Measurements from ENCODE around the gene EMC10.

DNA sequence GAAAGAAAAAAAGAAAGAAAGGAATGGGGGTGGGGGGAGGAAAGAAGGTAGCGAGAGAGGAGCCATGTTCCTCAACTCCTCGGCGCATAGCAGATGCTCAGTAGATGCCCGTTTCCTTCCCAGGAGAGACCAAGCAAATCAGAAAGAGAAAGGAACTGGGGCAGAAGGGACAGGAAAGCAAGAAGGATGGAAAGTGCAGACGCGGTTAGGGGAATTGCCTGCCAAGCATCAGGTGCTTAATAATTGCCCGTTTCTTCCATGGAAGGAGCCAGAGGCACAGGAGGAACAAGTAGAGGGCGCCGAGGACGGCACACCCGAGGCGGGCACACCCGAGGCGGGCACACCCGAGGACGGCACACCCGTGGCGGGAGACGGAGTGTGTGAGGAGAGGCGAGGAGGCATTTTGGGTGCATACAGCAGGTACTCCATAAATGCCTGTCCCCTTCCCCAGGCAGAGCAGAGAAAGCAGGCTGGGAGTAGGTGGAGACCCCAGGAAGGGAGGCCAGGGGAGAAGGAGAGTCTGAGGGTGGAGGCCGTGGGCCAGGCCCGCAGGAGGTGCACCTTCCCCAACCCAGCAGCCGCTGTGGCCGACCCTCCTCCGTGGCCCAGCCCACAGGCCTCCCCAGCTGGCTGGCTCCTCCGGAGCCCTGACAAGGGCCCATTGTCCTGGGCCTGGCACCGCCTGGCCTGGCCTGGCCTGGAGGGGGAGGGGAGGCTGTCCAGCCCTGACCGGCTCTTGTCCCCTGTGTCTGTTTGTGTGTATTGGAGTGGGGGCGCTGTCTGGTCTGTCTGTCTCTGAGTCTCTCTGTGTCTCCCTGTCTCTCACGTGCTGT is 20.1 kb downstream of the EMC10 start:
- TF ChIP-seq, protein P1, sequence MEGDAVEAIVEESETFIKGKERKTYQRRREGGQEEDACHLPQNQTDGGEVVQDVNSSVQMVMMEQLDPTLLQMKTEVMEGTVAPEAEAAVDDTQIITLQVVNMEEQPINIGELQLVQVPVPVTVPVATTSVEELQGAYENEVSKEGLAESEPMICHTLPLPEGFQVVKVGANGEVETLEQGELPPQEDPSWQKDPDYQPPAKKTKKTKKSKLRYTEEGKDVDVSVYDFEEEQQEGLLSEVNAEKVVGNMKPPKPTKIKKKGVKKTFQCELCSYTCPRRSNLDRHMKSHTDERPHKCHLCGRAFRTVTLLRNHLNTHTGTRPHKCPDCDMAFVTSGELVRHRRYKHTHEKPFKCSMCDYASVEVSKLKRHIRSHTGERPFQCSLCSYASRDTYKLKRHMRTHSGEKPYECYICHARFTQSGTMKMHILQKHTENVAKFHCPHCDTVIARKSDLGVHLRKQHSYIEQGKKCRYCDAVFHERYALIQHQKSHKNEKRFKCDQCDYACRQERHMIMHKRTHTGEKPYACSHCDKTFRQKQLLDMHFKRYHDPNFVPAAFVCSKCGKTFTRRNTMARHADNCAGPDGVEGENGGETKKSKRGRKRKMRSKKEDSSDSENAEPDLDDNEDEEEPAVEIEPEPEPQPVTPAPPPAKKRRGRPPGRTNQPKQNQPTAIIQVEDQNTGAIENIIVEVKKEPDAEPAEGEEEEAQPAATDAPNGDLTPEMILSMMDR (IDR thresholded peaks at IDR 0.05) = no peak
- TF ChIP-seq, protein P2, sequence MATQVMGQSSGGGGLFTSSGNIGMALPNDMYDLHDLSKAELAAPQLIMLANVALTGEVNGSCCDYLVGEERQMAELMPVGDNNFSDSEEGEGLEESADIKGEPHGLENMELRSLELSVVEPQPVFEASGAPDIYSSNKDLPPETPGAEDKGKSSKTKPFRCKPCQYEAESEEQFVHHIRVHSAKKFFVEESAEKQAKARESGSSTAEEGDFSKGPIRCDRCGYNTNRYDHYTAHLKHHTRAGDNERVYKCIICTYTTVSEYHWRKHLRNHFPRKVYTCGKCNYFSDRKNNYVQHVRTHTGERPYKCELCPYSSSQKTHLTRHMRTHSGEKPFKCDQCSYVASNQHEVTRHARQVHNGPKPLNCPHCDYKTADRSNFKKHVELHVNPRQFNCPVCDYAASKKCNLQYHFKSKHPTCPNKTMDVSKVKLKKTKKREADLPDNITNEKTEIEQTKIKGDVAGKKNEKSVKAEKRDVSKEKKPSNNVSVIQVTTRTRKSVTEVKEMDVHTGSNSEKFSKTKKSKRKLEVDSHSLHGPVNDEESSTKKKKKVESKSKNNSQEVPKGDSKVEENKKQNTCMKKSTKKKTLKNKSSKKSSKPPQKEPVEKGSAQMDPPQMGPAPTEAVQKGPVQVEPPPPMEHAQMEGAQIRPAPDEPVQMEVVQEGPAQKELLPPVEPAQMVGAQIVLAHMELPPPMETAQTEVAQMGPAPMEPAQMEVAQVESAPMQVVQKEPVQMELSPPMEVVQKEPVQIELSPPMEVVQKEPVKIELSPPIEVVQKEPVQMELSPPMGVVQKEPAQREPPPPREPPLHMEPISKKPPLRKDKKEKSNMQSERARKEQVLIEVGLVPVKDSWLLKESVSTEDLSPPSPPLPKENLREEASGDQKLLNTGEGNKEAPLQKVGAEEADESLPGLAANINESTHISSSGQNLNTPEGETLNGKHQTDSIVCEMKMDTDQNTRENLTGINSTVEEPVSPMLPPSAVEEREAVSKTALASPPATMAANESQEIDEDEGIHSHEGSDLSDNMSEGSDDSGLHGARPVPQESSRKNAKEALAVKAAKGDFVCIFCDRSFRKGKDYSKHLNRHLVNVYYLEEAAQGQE (IDR thresholded peaks at IDR 0.05; ENCODE audit: insufficient read depth in 1 of 2, low read depth in 2 of 2, low read length in 1 of 2) = no peak
- TF ChIP-seq TCF7L2 (IDR thresholded peaks at IDR 0.05; ENCODE audit: low read depth, low read length) (no peak), POLR2AphosphoS5 (IDR thresholded peaks at IDR 0.05; ENCODE audit: low read depth, low read length) (no peak)
